Prostate gland (tissue), 2 donors: Measurements from ENCODE around the gene IZUMO4.

Experiments used
- CTCF ChIP-seq, 4 experiments: fragments of 200-600 bp in 2 of 4; fragments of 450-650 bp in 2 of 4; sonication (generic) in 2 of 4; IDR thresholded peaks; 1 replicate in 3 of 4; 2 replicates in 1 of 4; pipeline ENCODE4 v1.5.1; 2016 to 2019; ENCODE audit warnings: antibody characterized with exemption in 4 of 4, mild to moderate bottlenecking in 2 of 4, moderate library complexity in 2 of 4
- POLR2AphosphoS5 ChIP-seq: sonication (generic); formaldehyde crosslinking; IDR thresholded peaks from one replicate; pipeline ENCODE4 v1.6.1; 2017; ENCODE audit warnings: antibody characterized with exemption

- TF ChIP-seq CTCF (IDR thresholded peaks at IDR 0.05), result no peak
- TF ChIP-seq POLR2AphosphoS5, result no peak
Observed at GRCh38 chr19:2062770-2063169, 33.9 kb upstream of the IZUMO4 start.
